Aorta (tissue), 5 donors: Measurements from ENCODE around the gene GALE. TPM values are rescaled to one million over a fixed set of nuclear protein-coding genes. Genes with fewer than 3 reads are reported as not detected.

Experiments
- ATAC-seq: fragments of 200-7000 bp; cut with Tn5 transposase; one replicate; pipeline ENCODE4 v1.9.1; 2022; ENCODE audit warnings: moderate library complexity; ENCODE audit not compliant: low FRiP score
- DNase-seq, 2 donors: peaks; one replicate each; pipeline ENCODE4 v3.0.0-alpha.2; 2020
- H3K27ac ChIP-seq, 2 donors: one replicate each; pipeline ENCODE4 v1.5.1; 2013; ENCODE audit warnings: low read length in 2 of 2, mild to moderate bottlenecking in 2 of 2, moderate library complexity in 2 of 2, control low read depth in 1 of 2, inconsistent platforms in 1 of 2, low read depth in 1 of 2
- H3K27me3 ChIP-seq, 2 donors: one replicate each; pipeline ENCODE4 v1.6.1; 2013; ENCODE audit warnings: control low read depth in 1 of 2, low read length in 1 of 2, mild to moderate bottlenecking in 1 of 2, moderate library complexity in 1 of 2; ENCODE audit not compliant: insufficient read depth in 2 of 2, control insufficient read depth in 1 of 2
- H3K36me3 ChIP-seq, 2 donors: one replicate each; pipeline ENCODE4 v1.6.1; 2013; ENCODE audit warnings: control low read depth in 1 of 2, low read length in 1 of 2, mild to moderate bottlenecking in 1 of 2; ENCODE audit not compliant: insufficient read depth in 2 of 2, control insufficient read depth in 1 of 2
- H3K4me1 ChIP-seq, 2 donors: one replicate each; pipeline ENCODE4 v1.6.1; 2013; ENCODE audit warnings: low read length in 2 of 2, control low read depth in 1 of 2, mild to moderate bottlenecking in 1 of 2, moderate library complexity in 1 of 2; ENCODE audit not compliant: insufficient read depth in 2 of 2, control insufficient read depth in 1 of 2
- H3K4me3 ChIP-seq, 2 donors: one replicate each; pipeline ENCODE4 v1.5.1; 2013; ENCODE audit warnings: low read length in 2 of 2, control low read depth in 1 of 2, mild to moderate bottlenecking in 1 of 2
- H3K9me3 ChIP-seq: one replicate; pipeline ENCODE4 v1.6.1; 2013; ENCODE audit warnings: mild to moderate bottlenecking, low read length; ENCODE audit not compliant: control insufficient read depth
- WGBS, 2 donors: extraction: QIAGEN DNeasy Blood & Tissue Kit; methylation state at CpG; one replicate each; pipeline ENCODE4 v1.1.7; 2013; 5-methylcytosine and 5-hydroxymethylcytosine counted together
- intact Hi-C, 2 donors: fragments of 100-400 bp; cut with DNase I; formaldehyde crosslinking; loops; one replicate each; pipeline versions ENCODE4 v1.14.2 to v1.15.0; 2022
- polyA plus RNA-seq, 2 donors: library from polyadenylated mRNA; stranded (reverse); fragments of 200-250 nt; gene quantifications; one replicate each; pipeline ENCODE4 v1.2.3, GENCODE V29; 2013
- total RNA-seq, 2 donors: library from RNA; stranded (reverse); fragmentation: NEBNext Ultra II Directional; extraction: Animal tissue kit (Norgen Biotek cat#: 25700); gene quantifications; one replicate each; pipeline ENCODE4 v1.2.1, GENCODE V29; 2021
- donor health status: healthy with polysubstance abuse.
- donor health status: Bipolar disorder and iron deficiency.
- donor health status: DM: no; HTN: no; CAD: no.
- donor health status: DM: no; HTN: no; CAD: no.
- donor health status: DM: yes; HTN: yes; CAD: no.

Gene GALE
- total and polyA plus RNA-seq, 4 donors: 9.9 to 23.2 (median 16.1) TPM

- H3K4me1 ChIP-seq: no peaks in the 10 kb centered on the region
- WGBS, 2 donors: 87 to 91% methylated on average over 3 of the region's 3 CpGs
- H3K36me3 ChIP-seq: peaks cover 20 to 22% of the 10 kb centered on the region in 2 donors
- intact Hi-C loops: no loop called here
- DNase-seq (no peak), ATAC-seq (no peak)
- no peaks in the 10 kb centered on the region for H3K9me3 ChIP-seq
- no peak overlapping the region for H3K27ac ChIP-seq
- H3K4me3 ChIP-seq: no peak overlapping the region
- no peaks in the 10 kb centered on the region for H3K27me3 ChIP-seq
Measured at GRCh38 chr1:23756676-23757075, 43.9 kb downstream of the GALE start.

GRCh38 chr1:23752909-23753308 is 47.6 kb downstream of the GALE start:
- Histone ChIP-seq H3K27me3 (no peaks in the 10 kb centered on the region), H3K4me1 (no peaks in the 10 kb centered on the region), H3K36me3 (peaks cover 20 to 21% of the 10 kb centered on the region in 2 donors), H3K27ac (no peak overlapping the region), H3K9me3 (no peaks in the 10 kb centered on the region), H3K4me3 (no peak overlapping the region)
- ATAC-seq (no peak), DNase-seq (no peak)
- WGBS, 2 donors: 87 to 88% methylated on average over 1 of the region's 1 CpG
- intact Hi-C loops: no loop called here

GRCh38 chr1:23751815-23752200 is 48.7 kb downstream of the GALE start:
- Histone ChIP-seq H3K9me3 (no peaks in the 10 kb centered on the region), H3K4me3 (no peak overlapping the region), H3K36me3 (peaks cover 18 to 21% of the 10 kb centered on the region in 2 donors), H3K27me3 (no peaks in the 10 kb centered on the region), H3K4me1 (no peaks in the 10 kb centered on the region), H3K27ac (no peak overlapping the region)
- DNase-seq (no peak), ATAC-seq (no peak)
- intact Hi-C loops: no loop called here
- 65 to 71% methylated on average over 4 of the region's 4 CpGs for WGBS, 2 donors

GRCh38 chr1:23751050-23751814 is 49.3 kb downstream of the GALE start:
- ATAC-seq (no peak), DNase-seq (no peak)
- no peaks in the 10 kb centered on the region for H3K9me3 ChIP-seq
- H3K36me3 ChIP-seq: peaks cover 18 to 21% of the 10 kb centered on the region in 2 donors
- intact Hi-C loops: no loop called here
- WGBS, 2 donors: 50 to 63% methylated on average over 11 of the region's 11 CpGs
- no peaks in the 10 kb centered on the region for H3K4me1 ChIP-seq
- no peaks in the 10 kb centered on the region for H3K27me3 ChIP-seq
- no peak overlapping the region for H3K27ac ChIP-seq
- H3K4me3 ChIP-seq: no peak overlapping the region

GRCh38 chr1:23748016-23748415 is 52.5 kb downstream of the GALE start:
- Histone ChIP-seq H3K27me3 (no peaks in the 10 kb centered on the region), H3K4me1 (peaks cover 0 to 3% of the 10 kb centered on the region in 2 donors), H3K4me3 (no peak overlapping the region), H3K27ac (no peak overlapping the region), H3K36me3 (peaks cover 5 to 9% of the 10 kb centered on the region in 2 donors), H3K9me3 (no peaks in the 10 kb centered on the region)
- DNase-seq (no peak), ATAC-seq (no peak)
- intact Hi-C loops: no loop called here
- 74% methylated on average over 3 of the region's 3 CpGs for WGBS, 2 donors

Other genes with a start within 250 kb of the GALE start
- 100 to 1,000 TPM; 368 to 390 TPM for gene ID3, start 241.3 kb downstream of the GALE start, total RNA-seq
- gene ID3, start 241.3 kb downstream of the GALE start, polyA plus RNA-seq: 100 to 1,000 TPM; 349 to 603 TPM
- 100 to 1,000 TPM; 707 to 819 TPM for gene RPL11, start 108.9 kb downstream of the GALE start, total RNA-seq
- gene RPL11, start 108.9 kb downstream of the GALE start, polyA plus RNA-seq: 1,000 to 10,000 TPM; 2,209 to 3,782 TPM
- 10 to 100 TPM; 30.3 to 31.0 TPM for gene ELOA, start 57.3 kb downstream of the GALE start, total RNA-seq
- gene ELOA, start 57.3 kb downstream of the GALE start, polyA plus RNA-seq: 10 to 100 TPM; 11.8 to 14.0 TPM
- gene PITHD1, start 22.3 kb downstream of the GALE start, total RNA-seq: 10 to 100 TPM; 34.9 to 39.8 TPM
- 10 to 100 TPM; 33.9 to 40.3 TPM for gene PITHD1, start 22.3 kb downstream of the GALE start, polyA plus RNA-seq
- gene LYPLA2, start 9.6 kb downstream of the GALE start, total RNA-seq: 10 to 100 TPM; 30.0 to 31.2 TPM
- 10 to 100 TPM; 17.3 to 32.5 TPM for gene LYPLA2, start 9.6 kb downstream of the GALE start, polyA plus RNA-seq
- gene HMGCL, start 24.7 kb upstream of the GALE start, total RNA-seq: 10 to 100 TPM; 22.4 to 36.8 TPM
- 10 to 100 TPM; 30.9 to 35.2 TPM for gene HMGCL, start 24.7 kb upstream of the GALE start, polyA plus RNA-seq
- gene FUCA1, start 67.5 kb upstream of the GALE start, total RNA-seq: 10 to 100 TPM; 26.0 to 35.4 TPM
- gene FUCA1, start 67.5 kb upstream of the GALE start, polyA plus RNA-seq: 10 to 100 TPM; 31.2 to 36.6 TPM
- gene CNR2, start 112.6 kb upstream of the GALE start, total RNA-seq: under 1 TPM; 0.06 to 0.15 TPM
- gene CNR2, start 112.6 kb upstream of the GALE start, polyA plus RNA-seq: under 1 TPM; 0.08 to 0.13 TPM
- 10 to 100 TPM; 93.5 to 94.7 TPM for gene PNRC2, start 159.1 kb upstream of the GALE start, total RNA-seq
- 100 to 1,000 TPM in 1 of 2 donors, 10 to 100 TPM in 1; 75.3 to 141 TPM for gene PNRC2, start 159.1 kb upstream of the GALE start, polyA plus RNA-seq
- 10 to 100 TPM; 91.1 to 98.4 TPM for gene SRSF10, start 179.6 kb upstream of the GALE start, total RNA-seq
- gene SRSF10, start 179.6 kb upstream of the GALE start, polyA plus RNA-seq: 100 to 1,000 TPM in 1 of 2 donors, 10 to 100 TPM in 1; 50.1 to 114 TPM